Osteoblast (primary cell): ENCODE results near the gene FOXN3. TPM values are rescaled to one million over a fixed set of nuclear protein-coding genes. Genes with fewer than 3 reads are reported as not detected.

Experiments used
- DNase-seq: peaks from one replicate; pipeline ENCODE4 v3.0.0; 2011; ENCODE audit warnings: low spot score, mixed read lengths; ENCODE audit not compliant: insufficient read length; ENCODE audit errors: missing footprints
- H2AFZ ChIP-seq: 2 replicates; pipeline ENCODE4 v1.6.0; 2011; ENCODE audit warnings: mild to moderate bottlenecking, low read length
- H3K27ac ChIP-seq: 2 replicates; pipeline ENCODE4 v1.5.1; 2011; ENCODE audit warnings: mild to moderate bottlenecking, low read depth, low read length, moderate library complexity
- H3K27me3 ChIP-seq: 2 replicates; pipeline ENCODE4 v1.6.0; 2012; ENCODE audit warnings: mild to moderate bottlenecking, control low read depth, inconsistent platforms, low read length, moderate library complexity; ENCODE audit not compliant: insufficient read depth
- H3K36me3 ChIP-seq: 2 replicates; pipeline ENCODE4 v1.5.1; 2011; ENCODE audit warnings: mild to moderate bottlenecking, low read length, control low read depth, moderate library complexity; ENCODE audit not compliant: insufficient read depth
- H3K4me1 ChIP-seq: 2 replicates; pipeline ENCODE4 v1.5.1; 2011; ENCODE audit warnings: mild to moderate bottlenecking, low read length, control low read depth, moderate library complexity; ENCODE audit not compliant: insufficient read depth
- H3K4me2 ChIP-seq: 2 replicates; pipeline ENCODE4 v1.6.0; 2011; ENCODE audit warnings: mild to moderate bottlenecking, low read length; ENCODE audit not compliant: insufficient read depth
- H3K4me3 ChIP-seq: fragments of 200-600 bp; sonication (generic); 3 replicates; pipeline ENCODE4 v1.5.1; 2012; ENCODE audit warnings: mild to moderate bottlenecking, low read length, inconsistent platforms; ENCODE audit not compliant: insufficient read depth
- H3K79me2 ChIP-seq: 2 replicates; pipeline ENCODE4 v1.6.0; 2012; ENCODE audit warnings: mild to moderate bottlenecking, low read length, control low read depth, inconsistent platforms; ENCODE audit not compliant: insufficient read depth
- H3K9me3 ChIP-seq: 2 replicates; pipeline ENCODE4 v1.5.1; 2011; ENCODE audit warnings: low read depth, low read length, control low read depth
- H4K20me1 ChIP-seq: 2 replicates; pipeline ENCODE4 v1.6.0; 2012; ENCODE audit warnings: mild to moderate bottlenecking, low read length, control low read depth; ENCODE audit not compliant: insufficient read depth
- CTCF ChIP-seq: IDR thresholded peaks from 2 replicates; pipeline ENCODE4 v1.5.1; 2011; ENCODE audit warnings: mild to moderate bottlenecking, low read depth, low read length, moderate library complexity; ENCODE audit errors: extremely low read depth
- total RNA-seq: library from RNA; depleted of rRNA; stranded (reverse); fragments of >200 nt; gene quantifications from 2 replicates; pipeline ENCODE4 v1.2.3, GENCODE V29; 2012

The FOXN3 gene
- total RNA-seq, 1 donor, result 49.9 TPM

GRCh38 chr14:89198544-89199329, 218.3 kb downstream of the FOXN3 start:
- H3K9me3 ChIP-seq, result no peaks in the 10 kb centered on the region
- H3K4me1 ChIP-seq, result no peaks in the 10 kb centered on the region
- H3K4me3 ChIP-seq, result no peak overlapping the region
- H3K79me2 ChIP-seq, result no peaks in the 10 kb centered on the region
- H3K27ac ChIP-seq, result no peak overlapping the region
- H3K27me3 ChIP-seq, result no peaks in the 10 kb centered on the region
- no peak for DNase-seq
- no peak overlapping the region for H2AFZ ChIP-seq
- TF ChIP-seq CTCF, result no peak
- H3K36me3 ChIP-seq, result no peaks in the 10 kb centered on the region
- no peak overlapping the region for H3K4me2 ChIP-seq
- peaks cover 8% of the 10 kb centered on the region for H4K20me1 ChIP-seq

GRCh38 chr14:89197623-89198022, 219.4 kb downstream of the FOXN3 start:
- Histone ChIP-seq H3K27ac (no peak overlapping the region), H3K4me3 (no peak overlapping the region), H3K79me2 (no peaks in the 10 kb centered on the region), H3K4me1 (no peaks in the 10 kb centered on the region), H3K9me3 (no peaks in the 10 kb centered on the region), H4K20me1 (peaks cover 4% of the 10 kb centered on the region), H3K27me3 (no peaks in the 10 kb centered on the region), H2AFZ (no peak overlapping the region), H3K36me3 (no peaks in the 10 kb centered on the region), H3K4me2 (no peak overlapping the region)
- no peak for DNase-seq
- TF ChIP-seq CTCF, result no peak

GRCh38 chr14:89196545-89196944, 220.5 kb downstream of the FOXN3 start:
- DNase-seq, result no peak
- no peak overlapping the region for H2AFZ ChIP-seq
- H3K4me1 ChIP-seq, result no peaks in the 10 kb centered on the region
- H3K27ac ChIP-seq, result no peak overlapping the region
- no peaks in the 10 kb centered on the region for H3K79me2 ChIP-seq
- no peak overlapping the region for H3K4me2 ChIP-seq
- no peaks in the 10 kb centered on the region for H3K36me3 ChIP-seq
- no peak overlapping the region for H3K4me3 ChIP-seq
- H3K27me3 ChIP-seq, result no peaks in the 10 kb centered on the region
- H3K9me3 ChIP-seq, result no peaks in the 10 kb centered on the region
- TF ChIP-seq CTCF, result no peak
- peaks cover 4% of the 10 kb centered on the region for H4K20me1 ChIP-seq

GRCh38 chr14:89194376-89194775, 222.7 kb downstream of the FOXN3 start:
- H3K4me2 ChIP-seq, result no peak overlapping the region
- no peak for TF ChIP-seq CTCF
- H3K27me3 ChIP-seq, result no peaks in the 10 kb centered on the region
- H3K9me3 ChIP-seq, result no peaks in the 10 kb centered on the region
- no peaks in the 10 kb centered on the region for H3K79me2 ChIP-seq
- no peaks in the 10 kb centered on the region for H3K4me1 ChIP-seq
- no peak overlapping the region for H3K27ac ChIP-seq
- H2AFZ ChIP-seq, result no peak overlapping the region
- H4K20me1 ChIP-seq, result peaks cover 4% of the 10 kb centered on the region
- no peak for DNase-seq
- no peaks in the 10 kb centered on the region for H3K36me3 ChIP-seq
- no peak overlapping the region for H3K4me3 ChIP-seq
